GM19238 (cell line): Measurements from ENCODE around the gene RBM47.
"Not testable (repeated sequence)": the region's sequence is repeated elsewhere in the genome, so short reads cannot be mapped to it uniquely, and the experiment has no call there.

Experiments
- DNase-seq: peaks from one replicate; pipeline ENCODE4 v3.0.0; 2011; ENCODE audit warnings: low spot score; ENCODE audit not compliant: insufficient read length

Gene RBM47

DNA sequence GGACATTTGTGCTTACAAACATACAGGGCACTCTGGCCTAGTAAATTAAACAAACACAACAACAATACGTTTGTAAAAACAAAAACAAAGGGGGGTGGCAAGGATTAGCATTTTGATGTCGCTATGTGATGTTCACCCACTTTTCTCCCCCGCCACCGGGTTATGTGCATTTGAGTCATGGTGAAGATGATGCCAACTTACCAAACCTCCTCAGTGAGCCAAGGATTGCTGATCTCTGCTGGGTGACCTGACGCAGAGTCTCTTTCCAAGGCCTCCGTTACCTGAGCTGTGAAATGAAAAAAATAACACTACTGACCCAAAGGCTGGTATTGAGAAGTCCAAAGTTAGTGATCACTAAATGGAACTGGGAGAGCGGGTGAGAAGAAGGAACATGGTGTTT is 85.4 kb downstream of the RBM47 start:
- DNase-seq: no peak

DNA sequence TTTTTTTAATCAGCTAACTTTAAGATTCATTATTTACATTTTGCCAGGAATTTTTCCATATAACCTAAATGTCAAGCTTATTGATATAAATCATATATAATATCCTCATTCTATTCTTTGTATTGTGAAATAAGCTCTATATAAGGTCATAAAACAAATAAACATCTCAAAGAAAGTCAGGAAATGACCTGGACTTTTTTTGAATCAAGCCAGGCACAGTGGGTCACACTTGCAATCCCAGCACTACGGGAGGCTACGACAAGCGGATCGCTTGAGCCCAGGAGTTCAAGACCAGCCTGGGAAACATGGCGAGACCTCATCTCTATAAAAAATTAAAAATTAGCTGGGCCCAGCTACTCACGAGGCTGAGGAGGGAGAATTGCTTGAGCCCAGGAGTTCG is 88.9 kb downstream of the RBM47 start:
- no peak for DNase-seq

DNA sequence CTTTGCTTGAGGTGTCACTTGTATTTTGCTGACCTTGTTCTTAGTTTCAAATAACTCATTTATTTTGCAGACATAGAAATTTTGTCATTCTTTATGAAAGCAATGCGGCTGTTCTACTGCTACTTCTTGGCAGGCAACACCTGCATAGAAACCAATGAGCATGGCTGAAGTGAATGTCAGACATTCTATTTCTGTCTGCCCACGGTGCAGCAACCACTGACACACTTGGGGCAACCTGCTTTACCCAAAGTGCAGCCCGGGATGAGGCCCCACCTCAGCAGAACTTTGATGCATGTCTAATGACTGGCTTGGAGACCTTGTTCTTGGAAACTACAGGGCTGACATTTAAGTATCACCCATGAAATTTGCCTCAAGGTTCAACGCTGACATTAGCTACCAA is 93.6 kb downstream of the RBM47 start:
- no peak for DNase-seq

DNA sequence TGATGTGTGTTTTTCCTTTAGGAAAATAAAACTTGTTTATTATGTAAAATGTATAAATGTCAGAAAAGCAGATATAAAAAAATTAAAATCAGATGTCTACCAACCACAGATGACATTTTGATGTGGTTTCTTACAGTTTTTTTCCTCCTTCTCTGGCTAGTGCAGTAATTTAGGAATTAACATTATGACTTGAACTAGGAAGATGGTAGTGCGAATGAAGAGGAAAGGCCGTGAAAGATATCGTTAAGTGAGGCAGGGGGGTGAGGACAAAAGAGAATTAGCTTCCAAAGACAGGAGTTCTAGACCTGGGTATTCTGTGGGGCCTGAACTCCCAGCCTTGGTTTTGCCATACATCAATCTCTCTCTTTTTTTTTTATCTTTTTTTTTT is 98.0 kb downstream of the RBM47 start:
- no peak for DNase-seq

DNA sequence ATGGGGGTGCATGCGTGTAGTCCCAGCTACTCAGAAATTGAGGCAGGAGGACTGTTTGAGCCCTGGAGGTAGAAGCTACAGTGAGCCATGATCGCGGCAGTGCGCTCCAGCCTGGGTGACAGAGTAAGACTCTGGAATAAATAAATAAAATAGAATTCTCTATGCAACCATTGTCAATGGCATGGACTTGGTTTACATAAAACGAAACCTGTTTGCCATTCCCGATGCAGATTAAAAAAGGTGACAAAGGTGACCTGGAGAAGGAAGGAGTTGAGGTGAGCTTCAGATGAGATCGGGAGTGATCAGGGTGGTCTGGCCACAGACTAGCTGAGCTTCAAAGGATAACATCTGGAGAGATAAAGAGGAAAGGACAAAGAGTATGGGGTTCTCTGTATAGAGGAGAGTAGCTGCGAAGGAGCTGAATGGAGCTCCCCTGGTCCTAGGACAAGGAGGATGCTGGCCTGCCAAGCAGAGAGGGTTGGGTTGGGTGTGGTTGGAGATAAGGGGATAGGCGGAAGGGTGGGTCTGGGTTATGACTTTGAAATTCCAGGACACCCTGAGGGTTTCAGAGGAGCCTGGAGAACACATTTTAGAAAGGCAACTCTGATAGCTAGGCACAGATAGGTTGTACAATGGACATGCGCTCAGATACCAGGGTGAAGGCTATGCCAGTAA is 98.6 kb downstream of the RBM47 start:
- no peak for DNase-seq

DNA sequence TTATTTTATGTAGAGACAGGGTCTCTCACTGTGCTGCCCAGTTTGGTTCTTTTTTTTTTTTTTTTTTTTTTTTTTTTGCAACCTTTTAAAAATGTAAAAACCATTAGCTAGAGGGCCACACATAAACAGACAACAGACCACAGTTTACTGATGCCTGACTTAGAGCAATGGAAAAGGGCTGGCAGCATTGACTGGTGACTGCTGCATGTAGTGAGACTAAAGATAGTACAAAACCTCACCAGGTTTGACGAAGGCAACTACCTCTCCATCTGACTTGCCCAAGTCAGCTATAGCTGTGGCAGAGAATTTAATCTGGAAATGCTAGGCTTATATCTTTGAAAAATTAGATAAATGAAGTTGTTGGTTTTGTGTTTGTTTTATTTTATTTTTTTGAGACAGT is 102.9 kb downstream of the RBM47 start:
- no peak for DNase-seq

DNA sequence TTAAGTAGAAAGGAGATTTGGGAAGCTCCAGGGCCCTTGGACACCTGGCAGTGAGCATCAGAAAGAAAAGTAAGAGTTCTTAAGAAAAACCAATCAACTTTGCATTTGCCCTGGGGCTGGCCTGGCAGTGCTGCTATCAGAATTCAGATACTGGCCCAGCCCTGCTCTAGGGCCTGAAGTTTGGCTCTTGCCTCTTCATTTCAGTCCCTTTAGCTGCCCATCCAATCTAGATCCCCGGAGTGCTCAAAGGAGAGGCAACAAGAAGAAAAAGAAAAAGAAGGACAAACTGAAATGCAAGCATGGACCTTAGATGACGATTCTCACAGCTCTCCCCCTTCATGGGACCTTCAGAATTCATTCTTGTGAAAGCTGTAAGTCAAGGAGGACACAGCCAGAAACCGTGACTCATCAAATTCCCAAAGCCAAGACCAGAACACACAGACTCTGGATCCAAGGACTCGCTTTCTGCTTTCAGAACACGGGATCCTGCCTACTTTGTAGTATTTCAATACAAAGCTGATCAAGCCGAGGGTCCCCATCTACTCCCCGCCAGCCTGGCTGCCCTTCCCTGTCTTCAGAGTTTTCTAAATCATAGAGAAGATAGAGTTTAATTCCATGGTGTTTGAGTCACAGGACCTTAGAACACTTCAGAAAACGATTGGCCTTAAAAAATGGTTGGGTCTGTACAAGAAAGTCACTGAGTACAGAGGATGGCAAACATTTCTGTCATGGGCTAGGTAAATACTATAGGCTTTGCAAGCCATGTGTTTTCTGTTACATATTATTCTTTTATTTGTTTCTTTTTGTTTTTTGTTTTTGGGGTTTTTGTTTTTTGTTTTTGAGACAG is 103.7 kb downstream of the RBM47 start:
- DNase-seq: no peak

DNA sequence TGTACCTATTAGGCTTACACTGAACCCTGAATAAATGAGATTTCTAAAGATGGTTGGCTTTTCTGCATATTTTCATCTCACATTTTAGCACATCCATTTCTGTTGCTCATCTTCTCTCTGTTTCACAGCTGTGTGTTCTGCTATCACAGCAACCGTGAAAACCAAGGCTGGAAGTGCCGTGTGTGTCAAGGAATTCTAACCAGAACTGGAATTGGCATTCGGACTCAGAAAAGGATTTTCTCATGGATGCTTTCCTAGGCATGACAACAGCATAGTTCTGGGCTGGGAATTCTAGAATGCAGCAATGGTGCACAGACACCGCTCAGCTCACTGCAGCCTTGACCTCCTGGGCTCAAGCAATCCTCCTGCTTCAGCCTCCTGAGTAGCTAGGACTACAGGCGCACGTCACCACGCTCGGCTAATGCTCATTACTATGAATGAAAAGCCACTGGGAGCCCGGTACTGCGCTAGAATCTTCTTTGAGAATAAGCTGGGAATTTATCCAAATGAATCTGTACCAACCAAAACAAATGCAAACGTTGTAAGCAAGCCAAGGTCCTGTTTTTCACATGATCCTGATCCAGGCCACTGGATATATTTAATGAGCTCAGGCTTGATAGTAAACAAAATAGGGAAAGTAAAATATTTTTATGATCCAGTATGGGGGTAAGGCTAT is 105.2 kb downstream of the RBM47 start:
- DNase-seq: no peak

DNA sequence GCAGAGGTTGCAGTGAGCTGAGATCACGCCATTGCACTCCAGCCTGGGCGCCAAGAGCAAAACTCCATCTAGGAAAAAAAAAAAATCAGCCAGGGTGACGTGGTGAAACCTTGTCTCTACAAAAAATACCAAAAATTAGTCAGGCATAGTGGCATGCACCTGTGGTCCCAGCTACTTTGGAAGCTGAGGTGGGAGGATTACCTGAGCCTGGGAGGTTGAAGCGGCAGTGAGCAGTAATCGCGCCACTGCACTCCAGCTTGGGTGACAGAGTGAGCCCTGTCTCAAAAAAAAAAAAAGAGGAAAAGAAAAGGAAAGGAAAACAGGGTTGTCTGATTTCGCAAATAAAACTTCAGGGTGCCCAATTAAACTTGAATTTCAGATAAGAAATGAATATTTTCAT is 106.1 kb downstream of the RBM47 start:
- no peak for DNase-seq

DNA sequence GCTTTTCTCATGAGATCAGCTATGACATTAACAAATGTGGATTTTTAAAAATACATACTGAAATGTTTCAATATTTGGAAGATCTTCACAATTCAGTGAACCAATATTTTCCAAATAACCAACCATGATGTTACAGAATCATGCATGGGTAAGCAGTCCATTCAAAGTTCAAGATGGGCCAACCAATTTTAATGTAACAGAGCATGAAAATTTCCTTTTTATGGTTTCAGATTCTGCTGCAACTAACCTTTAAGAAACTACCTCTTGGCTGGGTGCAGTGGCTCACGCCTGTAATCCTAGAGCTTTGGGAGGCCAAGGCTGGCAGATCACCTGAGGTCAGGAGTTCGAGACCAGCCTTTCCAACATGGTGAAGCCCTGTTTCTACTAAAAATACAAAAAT is 107.7 kb downstream of the RBM47 start:
- no peak for DNase-seq

DNA sequence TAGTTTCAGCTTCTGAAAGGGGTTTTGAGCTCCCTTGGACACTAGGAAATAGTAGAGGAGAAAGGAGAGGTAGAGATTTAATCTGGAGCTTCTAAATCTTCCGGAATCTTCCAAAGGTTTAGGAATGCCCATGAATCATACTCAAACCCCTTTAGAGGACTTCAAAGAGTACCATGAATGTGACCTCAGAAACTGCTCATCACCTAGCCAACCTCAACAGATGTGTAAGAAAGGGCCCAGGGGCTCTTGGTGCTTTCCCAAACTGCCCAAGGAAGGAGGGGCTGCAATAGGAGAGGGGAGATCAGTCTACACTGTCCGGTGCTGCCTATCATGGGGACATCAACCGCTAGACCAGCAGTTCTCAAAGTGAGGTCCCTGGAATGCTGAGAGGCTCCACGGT is 109.1 kb downstream of the RBM47 start:
- no peak for DNase-seq

DNA sequence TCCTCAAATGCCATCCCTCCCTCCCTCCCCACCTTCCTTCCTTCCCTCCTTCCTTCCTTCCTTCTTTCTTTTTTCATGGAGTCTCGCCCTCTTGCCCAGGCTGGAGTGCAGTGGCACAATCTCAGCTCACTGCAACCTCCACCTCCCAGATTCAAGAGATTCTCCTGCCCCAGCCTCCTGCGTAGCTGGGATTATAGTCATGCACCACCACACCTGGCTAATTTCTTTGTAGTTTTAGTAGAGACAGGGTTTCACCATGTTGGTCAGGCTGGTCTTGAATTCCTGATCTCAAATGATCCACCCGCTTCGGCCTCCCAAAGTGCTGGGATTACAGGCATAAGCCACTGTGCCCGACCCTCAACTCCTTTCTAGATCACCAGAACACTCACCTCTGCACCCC is 112.6 kb downstream of the RBM47 start:
- DNase-seq: not testable (repeated sequence)

DNA sequence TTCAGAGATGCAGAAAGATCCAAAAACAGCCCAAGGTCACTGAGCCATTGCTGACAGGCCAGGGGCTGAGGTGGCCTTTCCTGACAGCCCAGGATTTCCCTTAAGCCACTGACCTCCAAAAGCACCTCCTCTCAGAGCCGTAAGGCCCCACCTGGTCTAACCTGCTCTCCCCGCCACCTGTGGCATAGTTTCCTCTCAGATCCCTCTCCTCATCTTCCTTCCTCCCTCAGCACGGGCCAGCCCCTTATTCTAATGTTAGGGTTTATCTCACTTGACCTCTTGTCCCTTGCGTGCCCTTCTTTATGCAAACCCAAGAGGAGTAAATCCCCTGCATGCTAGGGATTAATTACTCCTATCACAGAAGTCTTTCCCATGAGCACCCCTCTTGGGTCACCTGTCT is 113.0 kb downstream of the RBM47 start:
- no peak for DNase-seq

DNA sequence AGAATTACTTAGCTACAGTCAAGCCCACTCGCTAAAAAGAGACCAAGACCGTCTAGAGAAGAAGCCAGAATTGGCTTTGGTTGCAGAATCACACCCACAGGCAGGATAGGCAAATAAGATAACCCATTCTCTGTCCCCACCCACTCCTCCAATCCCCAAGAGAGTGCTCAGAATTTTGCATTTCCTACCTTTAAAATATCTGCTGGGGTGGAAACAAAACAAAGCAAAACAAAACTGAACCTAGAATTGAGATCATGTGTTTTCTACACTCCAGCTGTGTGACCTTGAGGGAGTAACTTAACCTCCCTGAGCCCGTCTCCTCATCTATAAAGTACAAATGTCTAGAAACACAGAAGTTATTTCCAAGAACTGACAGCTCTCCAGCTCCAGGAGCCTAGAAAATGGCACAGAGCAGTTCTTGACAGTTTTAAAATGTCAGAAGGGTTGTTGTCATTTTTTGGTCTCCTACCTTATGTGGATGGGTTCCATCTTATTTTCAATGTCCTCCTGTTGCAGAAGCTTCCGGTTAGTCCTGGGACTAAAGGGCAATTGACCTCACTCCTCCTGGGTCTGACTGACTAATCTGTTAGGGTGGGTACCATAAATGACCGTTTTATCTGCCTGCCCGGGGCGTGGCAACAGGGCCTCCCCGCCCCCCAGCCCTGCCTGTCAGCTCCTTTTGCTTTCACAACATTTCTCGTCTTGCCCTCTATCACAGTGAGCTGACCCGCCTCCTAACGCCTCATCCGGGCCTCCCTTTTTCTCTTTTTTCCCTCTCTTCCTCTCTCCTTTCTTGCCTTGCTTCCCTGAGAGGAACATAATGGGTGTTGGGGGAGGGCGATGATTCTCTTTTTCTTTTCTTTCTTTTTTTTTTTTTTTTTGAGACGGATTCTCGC is 114.0 kb downstream of the RBM47 start:
- DNase-seq: peak; percentile 67

DNA sequence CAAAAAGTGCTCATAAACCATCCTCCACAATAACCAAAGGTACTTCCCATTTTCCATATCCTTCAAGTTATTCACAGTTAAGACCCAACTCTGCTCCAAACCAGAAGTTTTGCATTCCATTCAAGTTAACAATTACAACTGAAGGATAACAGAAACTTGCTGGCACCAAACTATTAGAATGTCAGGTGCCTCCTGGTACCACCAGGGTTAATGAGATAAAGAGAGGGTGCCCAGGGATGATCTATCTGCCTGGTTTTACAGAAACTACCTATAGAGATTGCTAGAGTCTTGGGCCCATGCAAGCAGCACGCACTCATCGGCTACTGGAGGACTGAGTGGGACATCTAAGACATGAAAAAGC is 114.6 kb downstream of the RBM47 start:
- DNase-seq: no peak

DNA sequence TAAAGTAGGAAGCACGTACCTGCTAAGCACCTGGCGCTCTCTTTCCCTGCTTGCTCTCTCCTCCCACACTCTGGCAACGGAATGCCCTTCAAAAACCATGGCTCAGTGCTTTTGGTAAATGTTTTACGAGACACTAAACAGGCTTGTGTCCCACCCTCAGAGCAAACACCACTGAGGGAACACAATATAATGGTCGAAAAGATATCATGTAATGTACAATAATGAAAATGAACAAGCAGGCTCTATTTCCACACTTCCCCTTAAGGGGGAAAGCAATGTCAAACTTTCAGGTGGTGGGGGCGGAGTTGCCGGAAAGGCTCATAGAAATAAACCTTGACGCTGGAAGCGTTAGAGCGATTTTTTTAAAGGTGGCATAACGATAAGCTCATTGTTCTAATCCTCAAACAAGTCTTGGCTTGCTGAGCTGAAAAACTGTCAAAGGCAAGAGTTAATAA is 115.1 kb downstream of the RBM47 start:
- DNase-seq: no peak

DNA sequence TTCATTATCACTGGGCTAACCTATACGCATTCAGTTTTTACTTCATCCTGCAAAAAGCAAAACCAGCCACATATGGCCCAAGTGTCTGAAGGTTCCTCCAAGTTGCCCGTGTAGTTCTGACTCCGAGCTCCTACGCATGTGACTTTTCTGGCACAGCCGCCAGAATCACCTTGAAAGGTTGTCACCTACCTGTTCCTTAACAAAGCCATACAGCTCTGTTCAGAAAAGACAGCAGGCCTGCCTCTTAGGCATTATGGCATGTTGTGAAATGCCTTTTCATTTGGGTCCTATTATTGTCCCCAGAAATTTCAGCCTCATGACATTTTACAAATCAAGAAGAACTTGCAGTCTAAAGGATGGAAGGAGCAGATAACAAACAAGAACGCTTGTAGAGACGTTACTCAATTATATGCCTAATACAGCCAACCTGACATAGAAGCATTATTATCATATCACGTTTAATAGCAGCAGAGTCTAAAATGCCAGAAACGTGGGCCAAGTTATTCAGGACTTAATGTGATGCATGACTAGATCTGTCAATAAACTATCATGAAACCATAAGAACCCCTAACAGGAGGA is 118.5 kb downstream of the RBM47 start:
- no peak for DNase-seq

DNA sequence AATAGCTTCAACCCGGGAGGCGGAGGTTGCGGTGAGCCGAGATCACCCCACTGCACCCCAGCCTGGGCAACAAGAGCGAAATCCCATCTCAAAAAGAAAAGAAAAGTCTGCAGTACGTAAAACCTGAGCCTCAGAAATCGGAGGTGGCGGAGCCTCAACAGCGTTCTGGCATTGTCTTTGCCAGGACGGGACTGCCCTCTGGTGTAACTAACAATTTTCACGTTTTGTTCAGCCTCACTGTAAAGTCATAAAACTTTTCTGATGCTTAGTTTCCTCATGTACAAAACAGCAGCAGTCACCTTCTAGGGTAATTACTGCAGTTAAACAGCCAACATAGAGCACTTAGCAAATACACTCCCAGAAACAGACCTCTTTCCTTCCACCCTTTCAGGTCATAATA is 121.7 kb downstream of the RBM47 start:
- DNase-seq: no peak

DNA sequence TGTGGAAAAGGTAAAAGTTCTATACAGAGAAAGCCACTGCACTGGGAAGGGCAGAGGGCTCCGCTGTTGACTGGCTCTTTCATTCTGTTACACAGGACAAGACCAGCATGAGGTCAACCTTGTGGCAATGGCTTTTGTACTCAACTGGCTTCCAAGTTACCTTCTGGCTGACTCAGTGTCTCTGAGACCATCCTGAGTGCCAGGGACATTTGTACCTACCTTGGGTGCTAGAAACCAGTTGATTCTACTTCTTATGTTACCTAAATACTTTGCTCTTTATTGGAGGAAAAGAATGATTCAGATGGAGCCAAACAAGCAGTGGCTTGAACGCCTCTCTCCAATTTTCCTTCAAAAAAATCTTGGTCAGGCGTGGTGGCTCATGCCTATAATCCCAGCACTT is 123.2 kb downstream of the RBM47 start:
- no peak for DNase-seq

DNA sequence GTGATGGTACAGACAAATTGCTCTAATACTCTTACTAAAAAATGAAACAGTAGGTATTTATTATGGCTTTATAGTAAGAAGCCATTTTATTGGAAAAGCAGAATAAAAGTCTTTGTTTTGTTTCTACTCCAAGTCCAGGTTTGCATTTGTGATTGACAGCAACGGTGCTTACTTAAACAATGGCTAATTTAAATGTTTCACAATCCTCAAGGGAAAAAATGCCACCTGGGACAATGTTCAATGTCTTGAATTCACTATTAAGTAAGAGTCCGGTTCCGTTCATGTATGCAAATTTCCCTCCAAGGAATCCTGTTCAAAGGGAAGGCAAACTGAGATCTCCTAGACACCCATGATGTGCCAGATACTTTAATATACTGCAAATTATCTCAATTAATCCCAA is 123.6 kb downstream of the RBM47 start:
- no peak for DNase-seq

DNA sequence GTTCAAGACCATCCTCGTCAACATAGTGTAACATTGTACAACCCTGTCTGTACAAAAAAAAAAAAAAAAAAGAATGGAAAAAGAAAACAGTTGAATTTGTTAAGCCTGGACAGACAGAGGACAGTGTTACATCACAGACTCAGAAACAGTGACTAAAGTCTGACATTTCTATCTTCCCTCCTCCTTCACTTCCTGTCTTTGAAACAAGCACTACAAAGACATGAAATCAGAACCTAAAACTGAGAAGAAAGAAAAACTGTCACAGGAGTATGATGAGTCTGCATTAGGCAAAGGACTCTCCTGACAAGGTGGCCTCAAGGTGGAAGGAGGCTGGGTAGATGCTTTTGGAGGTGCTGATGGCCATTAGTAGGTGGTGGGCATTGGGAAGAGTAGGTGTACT is 126.7 kb downstream of the RBM47 start:
- no peak for DNase-seq
